GM18526 (cell line): ENCODE data around the gene CTAG2.
"Not testable (repeated sequence)": the region's sequence is repeated elsewhere in the genome, so short reads cannot be mapped to it uniquely, and the experiment has no call there.

Experiments used
- POLR2A ChIP-seq: IDR thresholded peaks from 3 replicates; pipeline ENCODE4 v1.6.1; 2011; ENCODE audit not compliant: insufficient read length; ENCODE audit errors: extremely low read depth

Gene CTAG2

DNA sequence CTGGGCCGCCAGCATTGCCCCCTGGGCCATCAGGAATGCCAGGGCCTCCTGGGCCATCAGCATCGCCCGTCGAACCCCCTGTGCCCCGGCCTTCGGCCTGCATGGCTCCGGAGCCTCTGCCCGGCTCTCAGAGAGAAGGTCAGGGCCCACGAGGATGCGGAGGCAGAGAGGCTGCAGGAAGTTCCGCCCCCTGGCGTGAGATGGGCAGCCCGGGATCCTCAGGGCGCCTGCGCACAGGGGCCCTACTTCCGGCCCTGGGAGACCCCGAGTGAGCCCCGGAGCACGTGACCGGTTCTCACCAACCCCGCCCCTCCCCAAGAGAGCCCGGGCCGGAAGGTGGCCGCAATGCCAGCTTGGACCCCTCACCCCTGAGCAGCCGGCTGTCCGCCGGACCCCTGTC is at the start of gene CTAG2:
TSS of gene CTAG2 (minus strand) at position 167 of the 400 bp plus-strand sequence. CDS start at position 103, 64 bp downstream.
- TF ChIP-seq POLR2A = not testable (repeated sequence)

DNA sequence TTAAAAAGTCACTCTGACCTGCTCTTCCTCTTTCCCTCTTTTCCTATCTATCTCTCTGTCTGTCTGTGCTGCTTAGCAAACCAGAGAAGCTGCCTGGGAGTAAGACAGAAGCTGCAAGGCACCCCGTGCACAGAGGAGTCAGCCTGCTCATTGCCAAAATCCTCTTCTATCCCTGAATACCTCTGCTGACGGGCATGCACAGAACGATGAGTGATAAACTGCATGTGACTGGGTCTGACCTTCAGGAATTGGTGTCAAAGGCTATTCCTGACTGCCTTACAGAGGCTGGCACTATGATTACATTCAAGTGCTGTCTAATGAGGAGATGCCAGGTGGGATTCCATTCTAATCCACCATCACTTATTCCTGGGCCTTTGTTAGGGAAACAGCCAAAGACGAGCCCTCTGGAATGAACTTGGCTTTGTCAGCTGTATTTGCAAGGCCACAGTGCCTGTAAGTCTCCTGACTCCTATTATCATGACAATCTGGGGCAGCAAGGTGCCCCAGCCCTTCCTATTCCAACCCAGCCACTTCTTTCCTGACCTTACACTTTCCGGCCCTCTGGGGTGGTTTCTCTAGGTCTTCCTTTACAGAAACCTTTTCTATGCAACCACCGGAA is 45.4 kb upstream of the CTAG2 start:
- no peak for TF ChIP-seq POLR2A

DNA sequence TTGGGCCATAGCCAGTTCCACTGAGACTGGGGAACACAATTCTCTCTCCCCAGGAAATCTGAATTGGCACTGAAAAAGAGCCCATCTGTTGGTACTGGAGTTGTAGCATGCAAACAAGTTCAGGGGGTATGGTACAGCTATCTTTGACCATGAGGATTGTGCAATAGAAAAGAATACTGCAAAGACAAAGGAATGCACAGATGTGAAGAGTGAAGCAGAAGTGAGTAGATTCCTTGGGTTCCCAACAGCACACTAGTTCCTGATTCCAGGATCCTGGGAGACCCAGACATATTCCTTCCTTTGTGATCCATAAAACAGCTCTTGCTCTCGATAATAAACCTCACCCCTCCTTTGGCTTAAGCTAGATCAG is 43.3 kb upstream of the CTAG2 start:
- no peak for TF ChIP-seq POLR2A

DNA sequence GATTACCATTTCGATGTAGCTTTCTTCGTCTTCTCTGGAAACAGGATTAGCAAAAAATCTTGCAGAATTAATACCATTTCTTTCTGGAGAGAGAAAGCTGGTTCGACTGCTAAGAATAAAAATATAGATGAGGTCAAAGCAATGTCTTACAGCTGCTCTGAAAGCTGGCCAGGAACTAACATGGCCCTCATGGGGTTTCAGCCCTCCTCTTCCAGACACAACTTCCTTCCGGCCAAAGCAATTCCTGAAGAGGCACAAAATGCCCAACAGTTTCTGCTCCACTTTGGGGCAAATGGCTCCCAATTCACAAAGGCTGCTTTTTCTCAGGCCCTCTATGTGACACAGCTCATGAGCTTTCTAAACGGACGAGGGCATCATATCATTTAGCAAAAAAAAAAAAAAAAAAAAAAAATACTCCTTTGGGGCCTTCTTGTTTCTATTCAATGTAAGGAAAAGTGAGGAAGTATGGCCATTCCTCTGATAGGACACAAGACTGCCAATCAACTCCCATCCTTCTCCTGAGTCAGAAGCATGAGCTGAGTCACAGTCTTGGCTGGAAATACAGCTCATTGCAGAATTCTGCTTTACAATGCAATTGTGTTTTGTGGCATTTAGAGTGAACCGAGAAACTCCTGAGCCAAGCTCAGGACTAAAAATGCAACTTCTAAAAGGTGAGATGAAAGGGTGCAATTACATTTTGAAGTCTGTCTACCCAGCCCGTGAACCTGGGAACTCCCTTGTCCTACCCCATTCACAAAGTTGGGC is 42.7 kb upstream of the CTAG2 start:
- TF ChIP-seq POLR2A = no peak

DNA sequence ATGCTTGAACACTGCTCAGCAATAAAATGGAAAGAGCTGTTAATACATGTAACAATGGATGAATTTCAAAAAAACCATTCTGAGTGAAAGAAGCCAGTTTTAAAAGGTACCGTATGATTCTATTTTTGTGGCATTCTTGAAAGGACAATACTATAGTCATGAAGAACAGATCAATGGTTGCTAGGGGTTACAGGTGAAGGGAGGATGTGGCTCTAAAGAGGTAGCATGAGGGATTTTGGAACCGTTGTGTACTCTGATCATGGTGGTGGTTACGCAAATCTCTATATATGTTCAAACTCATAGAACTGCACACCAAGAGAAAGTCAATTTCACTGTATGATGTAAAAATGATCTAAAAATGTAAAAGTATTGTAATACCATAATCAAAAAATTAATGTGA is 40.0 kb upstream of the CTAG2 start:
- TF ChIP-seq POLR2A = no peak

DNA sequence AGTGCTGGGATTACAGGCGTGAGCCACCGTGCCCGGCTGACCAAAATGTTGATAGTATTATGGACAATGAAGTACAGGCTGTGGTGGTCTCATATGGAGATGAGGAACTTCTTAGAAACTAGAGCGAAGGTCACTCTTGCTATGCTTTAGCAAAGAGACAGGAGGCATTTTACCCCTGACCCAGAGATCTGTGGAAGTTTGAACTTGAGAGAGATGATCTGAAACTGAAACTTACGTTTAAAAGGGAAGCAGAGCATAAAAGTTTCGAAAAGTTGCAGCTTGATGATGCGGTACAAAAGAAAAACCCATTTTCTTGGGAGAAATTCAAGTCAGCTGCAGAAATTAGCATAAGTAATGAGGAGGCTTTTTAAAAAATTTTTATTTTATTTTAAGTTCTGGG is 8.5 kb upstream of the CTAG2 start:
- no peak for TF ChIP-seq POLR2A

DNA sequence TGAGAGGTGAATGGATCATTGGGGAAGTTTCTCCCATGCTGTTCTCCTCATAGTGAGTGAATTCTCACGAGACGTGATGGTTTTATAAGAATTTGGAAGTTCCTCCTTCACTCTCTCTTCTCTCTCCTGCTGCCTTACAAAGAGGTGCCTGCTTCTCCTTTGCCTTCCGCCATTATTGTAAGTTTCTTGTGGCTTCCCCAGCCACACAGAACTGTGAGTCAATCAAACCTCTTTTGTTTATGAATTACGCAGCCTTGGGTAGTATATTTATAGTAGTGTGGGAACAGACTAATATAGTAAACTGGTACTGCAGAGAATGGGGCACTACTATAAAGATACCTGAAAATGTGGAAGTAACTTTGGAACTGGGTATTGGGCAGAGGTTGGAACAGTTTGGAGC is 7.8 kb upstream of the CTAG2 start:
- no peak for TF ChIP-seq POLR2A

DNA sequence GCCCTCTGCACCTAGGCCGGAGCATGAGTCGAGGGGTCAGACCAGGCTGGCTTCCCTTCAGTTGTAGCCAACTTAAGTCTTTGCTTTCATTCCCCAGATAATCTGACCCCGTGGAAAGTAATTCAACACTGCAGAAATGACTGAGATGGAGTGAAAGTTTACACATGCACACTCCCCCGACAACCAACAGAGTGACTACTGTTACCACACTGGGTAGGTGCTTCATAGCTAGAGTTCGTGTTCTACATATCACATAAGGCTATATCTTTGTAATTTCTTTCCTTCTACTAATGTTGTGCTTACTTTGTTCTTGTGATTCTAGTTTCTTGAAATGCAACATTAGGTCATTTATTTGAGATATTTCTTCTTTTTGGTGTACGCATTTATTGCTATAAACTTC is 7.2 kb upstream of the CTAG2 start:
- TF ChIP-seq POLR2A = no peak

DNA sequence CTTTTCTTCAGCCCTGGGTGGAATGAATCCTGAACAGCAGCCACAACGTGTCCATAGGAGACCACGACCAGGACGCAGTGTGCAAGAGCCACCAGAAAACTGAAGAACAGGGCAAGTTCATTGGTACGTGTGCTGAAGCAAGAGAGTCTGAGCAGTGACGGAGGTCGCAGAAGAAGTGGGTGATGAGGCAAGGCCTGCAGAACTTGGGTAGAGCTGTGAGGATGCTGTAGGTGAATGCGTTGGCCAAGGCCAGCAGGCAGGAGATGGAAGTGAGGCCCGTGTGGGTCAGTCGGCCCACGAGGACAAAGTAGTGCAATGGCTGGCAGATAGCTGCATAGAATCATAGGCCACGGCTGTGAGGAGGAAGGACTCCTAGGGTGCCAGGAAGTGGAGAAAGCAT is 5.6 kb upstream of the CTAG2 start:
- TF ChIP-seq POLR2A = no peak

DNA sequence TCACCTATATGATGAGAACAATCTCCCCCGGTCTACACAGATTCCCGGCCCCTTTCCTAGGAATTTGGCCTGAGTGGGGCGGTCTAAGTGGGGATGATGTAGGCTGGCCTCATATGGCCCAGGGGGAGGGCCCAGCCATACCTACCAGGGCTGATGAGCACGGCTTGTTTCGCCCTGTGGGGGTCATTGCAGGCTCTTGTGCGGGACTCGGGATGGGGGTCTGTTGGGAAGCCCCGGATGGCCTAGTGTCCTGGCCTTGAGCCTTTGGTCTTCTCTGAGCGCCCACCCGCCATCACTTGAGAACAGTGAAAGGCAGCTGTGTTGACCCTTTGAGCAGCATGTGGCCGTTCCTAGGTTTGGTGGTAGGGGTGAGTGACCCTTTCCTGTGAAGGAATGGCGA is 4.8 kb upstream of the CTAG2 start:
- no peak for TF ChIP-seq POLR2A

DNA sequence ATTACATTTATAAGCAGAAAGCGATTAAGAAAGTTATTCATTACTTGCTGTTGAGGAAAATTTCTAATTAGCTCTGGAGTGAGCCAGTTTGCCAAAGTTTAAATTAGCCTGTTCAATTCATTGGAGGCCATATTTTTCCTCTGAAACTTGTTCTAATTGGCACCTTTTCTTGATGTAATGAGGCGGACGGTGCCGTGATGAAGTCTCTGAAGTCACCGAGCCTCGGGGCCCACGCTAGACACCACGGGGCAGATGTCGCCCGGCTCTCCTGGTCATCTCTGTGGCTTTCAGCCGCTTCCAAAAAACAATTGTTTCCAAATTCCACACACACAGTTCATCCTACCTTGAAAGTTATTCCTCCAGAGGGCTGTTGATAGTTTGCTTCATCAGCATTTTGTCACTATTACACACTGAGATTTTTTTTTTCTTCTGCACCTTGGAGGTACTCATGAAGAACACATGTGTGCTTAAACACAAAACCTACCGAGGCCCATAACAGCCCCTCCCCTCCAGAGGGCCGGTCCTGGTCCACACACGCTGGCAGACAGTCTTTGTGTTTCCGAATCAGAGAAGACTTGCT is 3.9 kb upstream of the CTAG2 start:
- TF ChIP-seq POLR2A = no peak

DNA sequence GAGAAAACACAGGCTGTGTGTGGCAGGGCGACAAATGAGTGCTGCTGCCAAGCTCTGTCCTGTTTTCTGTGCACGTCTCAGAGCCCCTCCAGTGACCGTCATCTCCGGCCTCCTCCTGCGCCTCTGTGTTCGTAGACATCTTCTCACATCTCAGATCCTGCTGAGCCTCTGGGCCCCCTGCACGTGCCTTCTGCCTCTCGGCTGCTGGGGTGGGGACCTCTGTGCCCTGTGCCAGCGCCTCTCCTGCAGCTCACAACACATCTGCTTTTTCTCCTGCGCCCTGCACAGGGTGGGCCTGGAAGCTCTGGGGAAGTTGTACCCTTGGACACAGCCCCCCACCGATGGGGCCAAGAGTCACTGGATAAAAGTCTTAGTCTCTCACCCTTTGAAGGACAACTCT is 2.4 kb upstream of the CTAG2 start:
- TF ChIP-seq POLR2A = no peak

DNA sequence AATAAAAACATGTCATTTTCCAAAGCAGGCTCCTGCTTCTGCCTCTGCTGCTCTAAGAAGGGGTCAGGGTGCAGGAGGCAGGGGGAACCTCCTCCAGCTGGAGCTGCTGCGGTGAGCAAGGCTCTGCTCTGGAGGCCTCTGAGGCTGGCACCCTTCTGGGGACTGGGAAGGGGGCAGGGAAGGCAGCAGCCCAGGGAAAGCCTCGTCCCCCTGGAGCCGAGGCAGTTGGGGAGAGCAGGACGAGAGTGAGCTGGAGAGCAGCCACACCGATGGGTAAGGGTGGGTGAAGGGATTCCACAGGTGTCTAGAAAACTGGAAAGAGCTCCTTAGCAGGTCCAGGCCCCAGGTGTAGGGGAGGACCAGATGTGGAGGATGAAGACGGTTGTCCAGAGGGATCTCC is 2.0 kb upstream of the CTAG2 start:
- no peak for TF ChIP-seq POLR2A

DNA sequence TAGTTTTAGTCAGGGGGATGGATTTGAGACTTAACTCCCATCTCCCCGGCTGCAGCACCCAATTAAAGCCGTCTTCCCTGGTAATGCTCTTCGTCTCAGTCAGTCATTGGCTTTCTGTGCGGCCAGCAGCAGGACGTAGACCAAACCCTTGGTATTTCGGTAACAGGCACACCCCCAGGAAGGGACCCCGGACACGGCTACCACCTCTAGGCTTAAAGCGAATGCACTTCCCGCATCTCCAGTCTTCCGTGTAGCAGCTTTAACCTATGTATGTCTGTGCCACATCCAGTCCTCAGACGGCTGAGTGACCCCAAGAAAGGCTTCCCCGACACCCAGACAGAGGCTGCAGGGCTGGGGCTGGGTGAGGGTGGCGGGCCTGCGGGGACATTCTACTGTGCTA is 1.5 kb upstream of the CTAG2 start:
- no peak for TF ChIP-seq POLR2A

DNA sequence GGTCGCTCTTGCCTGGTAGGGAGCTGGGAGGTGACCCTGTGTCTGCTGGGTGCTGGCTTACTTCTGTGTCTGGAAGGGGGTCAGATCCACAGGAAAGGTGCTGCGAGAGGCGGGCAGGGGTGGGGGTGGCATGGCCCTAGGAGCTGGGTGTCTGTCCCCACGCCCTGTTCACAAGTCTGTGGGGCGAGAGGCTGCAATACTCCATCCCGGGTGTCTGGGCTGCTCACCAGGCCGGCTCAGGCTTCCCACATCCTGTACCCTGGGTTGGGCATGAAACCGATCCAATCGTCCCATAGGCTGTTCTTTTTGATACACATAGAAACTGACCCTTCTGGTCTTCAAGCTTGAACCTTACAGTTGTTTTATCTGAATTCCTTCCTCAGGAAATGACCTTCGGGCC is 993 bp upstream of the CTAG2 start:
- no peak for TF ChIP-seq POLR2A

DNA sequence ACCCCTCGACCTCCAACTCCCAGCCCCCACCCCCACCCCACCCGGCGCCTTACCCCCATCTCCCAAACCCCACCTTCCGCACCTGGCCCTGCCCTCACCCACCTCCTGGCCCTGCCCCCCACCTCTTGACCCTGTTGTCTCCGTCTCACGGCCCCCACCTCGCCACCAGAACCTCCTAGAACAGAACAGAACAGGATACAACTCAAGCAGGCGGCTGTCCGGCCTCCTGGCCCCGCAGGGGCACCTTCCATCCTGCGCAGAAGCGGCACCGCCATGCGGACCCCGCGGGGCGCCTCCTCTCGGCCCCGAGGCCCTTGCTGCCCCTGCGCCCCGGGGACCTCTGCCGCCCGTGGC is 354 bp downstream of the CTAG2 start:
- no peak for TF ChIP-seq POLR2A
